Measurements from ENCODE around the gene WIPF1.

The WIPF1 gene

GRCh38 chr2:174563530-174564282, 33.9 kb downstream of the WIPF1 start:
- H3K9me3 ChIP-seq (ENCODE audit: insufficient read depth, low read length), result no peaks in the 10 kb centered on the region
- H3K4me1 ChIP-seq (ENCODE audit: low read length), result peaks cover 11% of the 10 kb centered on the region
- no peak overlapping the region for H2AFZ ChIP-seq (ENCODE audit: low read depth, low read length)
- H3K27me3 ChIP-seq (ENCODE audit: low read depth, low read length), result no peaks in the 10 kb centered on the region
- H3K4me3 ChIP-seq (ENCODE audit: low read length), result no peak overlapping the region
- peaks cover 29% of the 10 kb centered on the region for H3K36me3 ChIP-seq (replicated peaks; ENCODE audit: low read depth, low read length)
- TF ChIP-seq EZH2phosphoT487 (IDR thresholded peaks at IDR 0.05; ENCODE audit: low read depth) (no peak), CTCF (IDR thresholded peaks at IDR 0.05; ENCODE audit: low read depth, low read length) (no peak)
- H3K27ac ChIP-seq (ENCODE audit: low read length), result no peak overlapping the region
- H3K4me2 ChIP-seq (ENCODE audit: low read length), result no peak overlapping the region
- no peaks in the 10 kb centered on the region for H4K20me1 ChIP-seq (ENCODE audit: insufficient read depth, low read length)
- no peaks in the 10 kb centered on the region for H3K79me2 ChIP-seq (ENCODE audit: low read length)
- no peak overlapping the region for H3K9ac ChIP-seq (ENCODE audit: low read length)

- H3K27ac ChIP-seq (ENCODE audit: low read length), result no peak overlapping the region
- no peaks in the 10 kb centered on the region for H4K20me1 ChIP-seq (ENCODE audit: insufficient read depth, low read length)
- no peaks in the 10 kb centered on the region for H3K4me1 ChIP-seq (ENCODE audit: low read length)
- H2AFZ ChIP-seq (ENCODE audit: low read depth, low read length), result no peak overlapping the region
- no peaks in the 10 kb centered on the region for H3K9me3 ChIP-seq (ENCODE audit: insufficient read depth, low read length)
- H3K36me3 ChIP-seq (replicated peaks; ENCODE audit: low read depth, low read length), result peaks cover 19% of the 10 kb centered on the region
- no peaks in the 10 kb centered on the region for H3K79me2 ChIP-seq (ENCODE audit: low read length)
- H3K9ac ChIP-seq (ENCODE audit: low read length), result no peak overlapping the region
- H3K4me3 ChIP-seq (ENCODE audit: low read length), result no peak overlapping the region
- TF ChIP-seq CTCF (IDR thresholded peaks at IDR 0.05; ENCODE audit: low read depth, low read length), result no peak
- TF ChIP-seq EZH2phosphoT487 (IDR thresholded peaks at IDR 0.05; ENCODE audit: low read depth), result no peak
- H3K27me3 ChIP-seq (ENCODE audit: low read depth, low read length), result no peaks in the 10 kb centered on the region
- no peak overlapping the region for H3K4me2 ChIP-seq (ENCODE audit: low read length)
These were observed 35.6 kb downstream of the WIPF1 start for GRCh38 chr2:174561972-174562370.

- Histone ChIP-seq H3K27me3 (ENCODE audit: low read depth, low read length) (no peaks in the 10 kb centered on the region), H3K9me3 (ENCODE audit: insufficient read depth, low read length) (no peaks in the 10 kb centered on the region), H3K4me2 (ENCODE audit: low read length) (no peak overlapping the region), H4K20me1 (ENCODE audit: insufficient read depth, low read length) (no peaks in the 10 kb centered on the region), H3K27ac (ENCODE audit: low read length) (no peak overlapping the region), H3K36me3 (replicated peaks; ENCODE audit: low read depth, low read length) (peaks cover 14% of the 10 kb centered on the region), H3K9ac (ENCODE audit: low read length) (no peak overlapping the region), H3K4me3 (ENCODE audit: low read length) (no peak overlapping the region), H2AFZ (ENCODE audit: low read depth, low read length) (no peak overlapping the region), H3K4me1 (ENCODE audit: low read length) (no peaks in the 10 kb centered on the region), H3K79me2 (ENCODE audit: low read length) (no peaks in the 10 kb centered on the region)
- TF ChIP-seq EZH2phosphoT487 (IDR thresholded peaks at IDR 0.05; ENCODE audit: low read depth) (no peak), CTCF (IDR thresholded peaks at IDR 0.05; ENCODE audit: low read depth, low read length) (no peak)
These were observed 36.2 kb downstream of the WIPF1 start for GRCh38 chr2:174561283-174561971.

GRCh38 chr2:174560737-174561136, 36.9 kb downstream of the WIPF1 start:
- no peak for TF ChIP-seq CTCF (IDR thresholded peaks at IDR 0.05; ENCODE audit: low read depth, low read length)
- TF ChIP-seq EZH2phosphoT487 (IDR thresholded peaks at IDR 0.05; ENCODE audit: low read depth), result no peak
- Histone ChIP-seq H3K27me3 (ENCODE audit: low read depth, low read length) (no peaks in the 10 kb centered on the region), H3K9me3 (ENCODE audit: insufficient read depth, low read length) (no peaks in the 10 kb centered on the region), H4K20me1 (ENCODE audit: insufficient read depth, low read length) (no peaks in the 10 kb centered on the region), H3K4me2 (ENCODE audit: low read length) (no peak overlapping the region), H3K4me3 (ENCODE audit: low read length) (no peak overlapping the region), H3K27ac (ENCODE audit: low read length) (no peak overlapping the region), H3K4me1 (ENCODE audit: low read length) (no peaks in the 10 kb centered on the region), H3K36me3 (replicated peaks; ENCODE audit: low read depth, low read length) (peaks cover 10% of the 10 kb centered on the region), H3K79me2 (ENCODE audit: low read length) (no peaks in the 10 kb centered on the region), H2AFZ (ENCODE audit: low read depth, low read length) (no peak overlapping the region), H3K9ac (ENCODE audit: low read length) (no peak overlapping the region)

Measured in OCI-LY3 (cell line).